Thoracic aorta (tissue), 2 donors: ENCODE results near the gene PAX9. TPM values are rescaled to one million over a fixed set of nuclear protein-coding genes. Genes with fewer than 3 reads are reported as not detected.

ENCODE experiments used
- ATAC-seq: fragments of 150-250 bp; one replicate; pipeline ENCODE4 v1.8.0; 2017; ENCODE audit warnings: low read depth; ENCODE audit not compliant: insufficient number of reproducible peaks, low FRiP score
- DNase-seq: peaks from one replicate; pipeline ENCODE4 v3.0.0-alpha.2; 2020; ENCODE audit warnings: low spot score
- H3K27ac ChIP-seq, 2 donors: fragments of 200-600 bp; sonication (generic); 1 replicate in 1 of 2; 2 replicates in 1 of 2; pipeline ENCODE4 v1.5.1; 2016; ENCODE audit warnings: mild to moderate bottlenecking in 2 of 2, moderate library complexity in 2 of 2
- H3K27me3 ChIP-seq: fragments of 200-600 bp; sonication (generic); replicated peaks from 2 replicates; pipeline ENCODE4 v1.6.0; 2016; ENCODE audit warnings: mild to moderate bottlenecking; ENCODE audit not compliant: insufficient read depth
- H3K36me3 ChIP-seq: fragments of 200-600 bp; sonication (generic); one replicate; pipeline ENCODE4 v1.5.1; 2016
- H3K4me1 ChIP-seq, 2 donors: fragments of 200-600 bp; sonication (generic); 1 replicate in 1 of 2; 2 replicates in 1 of 2; pipeline versions ENCODE4 v1.5.1 to v1.6.0; 2016; ENCODE audit warnings: low read depth in 2 of 2, mild to moderate bottlenecking in 1 of 2; ENCODE audit not compliant: control insufficient read depth in 1 of 2
- H3K4me3 ChIP-seq: fragments of 200-600 bp; sonication (generic); 2 replicates; pipeline ENCODE4 v1.5.1; 2016; ENCODE audit warnings: mild to moderate bottlenecking
- H3K9me3 ChIP-seq: fragments of 200-600 bp; sonication (generic); 2 replicates; pipeline ENCODE4 v1.5.1; 2016
- CTCF ChIP-seq: fragments of 200-600 bp; sonication (generic); IDR thresholded peaks from one replicate; pipeline ENCODE4 v1.5.1; 2019; ENCODE audit warnings: antibody characterized with exemption
- total RNA-seq, 2 donors: library from RNA; depleted of rRNA; stranded (reverse); fragments of >200 nt; gene quantifications; one replicate each; pipeline versions ENCODE4 v1.1.0 to v1.2.3, GENCODE V29; 2016

The PAX9 gene
- total RNA-seq, 2 donors from 2014 or later, result 0.21 to 4.5 TPM

GRCh38 chr14:36720657-36721056, 59.0 kb downstream of the PAX9 start:
- no peak overlapping the region for H3K4me3 ChIP-seq
- H3K27ac ChIP-seq, result no peak overlapping the region
- H3K9me3 ChIP-seq, result no peaks in the 10 kb centered on the region
- no peak for DNase-seq
- no peaks in the 10 kb centered on the region for H3K27me3 ChIP-seq
- TF ChIP-seq CTCF, result no peak
- no peaks in the 10 kb centered on the region for H3K4me1 ChIP-seq
- no peaks in the 10 kb centered on the region for H3K36me3 ChIP-seq
- ATAC-seq, result no peak

- Histone ChIP-seq H3K9me3 (no peaks in the 10 kb centered on the region), H3K4me1 (no peaks in the 10 kb centered on the region), H3K4me3 (no peak overlapping the region), H3K36me3 (no peaks in the 10 kb centered on the region), H3K27ac (no peak overlapping the region), H3K27me3 (no peaks in the 10 kb centered on the region)
- no peak for TF ChIP-seq CTCF
- DNase-seq, result no peak
- no peak for ATAC-seq
Observed at GRCh38 chr14:36721877-36722276, 60.2 kb downstream of the PAX9 start.

GRCh38 chr14:36723530-36723929, 61.9 kb downstream of the PAX9 start:
- no peak overlapping the region for H3K4me3 ChIP-seq
- no peak overlapping the region for H3K27ac ChIP-seq
- TF ChIP-seq CTCF, result no peak
- DNase-seq (no peak), ATAC-seq (no peak)
- no peaks in the 10 kb centered on the region for H3K4me1 ChIP-seq
- no peaks in the 10 kb centered on the region for H3K9me3 ChIP-seq
- H3K27me3 ChIP-seq, result no peaks in the 10 kb centered on the region
- H3K36me3 ChIP-seq, result no peaks in the 10 kb centered on the region

- Histone ChIP-seq H3K36me3 (no peaks in the 10 kb centered on the region), H3K27me3 (no peaks in the 10 kb centered on the region), H3K27ac (no peak overlapping the region), H3K4me1 (no peaks in the 10 kb centered on the region), H3K4me3 (no peak overlapping the region), H3K9me3 (no peaks in the 10 kb centered on the region)
- DNase-seq, result no peak
- ATAC-seq, result no peak
- TF ChIP-seq CTCF, result no peak
Observed at GRCh38 chr14:36724162-36724561, 62.5 kb downstream of the PAX9 start.

- ATAC-seq (no peak), DNase-seq (no peak)
- Histone ChIP-seq H3K4me3 (no peak overlapping the region), H3K27me3 (no peaks in the 10 kb centered on the region), H3K9me3 (no peaks in the 10 kb centered on the region), H3K27ac (no peak overlapping the region), H3K36me3 (no peaks in the 10 kb centered on the region), H3K4me1 (no peaks in the 10 kb centered on the region)
- no peak for TF ChIP-seq CTCF
Observed at GRCh38 chr14:36726128-36726527, 64.5 kb downstream of the PAX9 start.

Other genes starting within 250 kb of the PAX9 start
- gene NKX2-1, start 141.6 kb upstream of the PAX9 start, total RNA-seq, result not detected
- not detected for gene NKX2-8, start 79.2 kb upstream of the PAX9 start, total RNA-seq